ENCODE measurements around the gene LARP4B. TPM values are rescaled to one million over a fixed set of nuclear protein-coding genes. Genes with fewer than 3 reads are reported as not detected.

LARP4B gene
- total RNA-seq, 2 experiments from 2014 or later, result 101 to 104 TPM

GRCh38 chr10:836782-837181 lies 94.7 kb downstream of the LARP4B start:
- no peak for TF ChIP-seq CTCF (IDR thresholded peaks at IDR 0.05)
- no peak for ATAC-seq
- Mint-ChIP-seq H3K36me3 (ENCODE audit: low read depth) (peaks cover 44% of the 10 kb centered on the region), H3K27ac (no peak overlapping the region), H3K4me1 (ENCODE audit: low read depth) (peaks cover 6% of the 10 kb centered on the region), H3K4me3 (no peak overlapping the region), H3K27me3 (no peaks in the 10 kb centered on the region), H3K9me3 (no peaks in the 10 kb centered on the region)
- DNase-seq, result no peak
- CTCF ChIA-PET, result no interaction called here
- POLR2A ChIA-PET, result no interaction called here
- intact Hi-C loops (cut with micrococcal nuclease), result no loop called here

DNA sequence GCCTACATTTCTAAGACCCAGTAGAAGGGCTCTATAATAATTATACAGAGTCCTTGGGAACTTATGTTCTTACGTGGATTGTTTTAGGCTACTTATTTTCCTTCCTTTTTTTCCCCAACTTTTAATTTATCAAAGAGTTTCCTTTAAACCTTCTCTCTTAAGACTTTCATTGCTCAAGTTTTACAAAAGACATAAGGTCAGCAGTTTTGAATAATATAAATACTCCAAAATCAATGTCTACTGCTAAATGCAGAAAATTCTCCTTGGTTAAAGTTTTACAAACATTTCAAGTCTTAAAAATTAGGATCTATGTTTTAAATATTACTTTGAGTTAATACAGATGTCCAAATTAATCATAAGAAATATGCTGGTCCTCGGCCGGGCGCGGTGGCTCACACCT lies 97.0 kb downstream of the LARP4B start:
- Mint-ChIP-seq H3K4me3 (no peak overlapping the region), H3K27ac (no peak overlapping the region), H3K36me3 (ENCODE audit: low read depth) (peaks cover 43% of the 10 kb centered on the region), H3K9me3 (no peaks in the 10 kb centered on the region), H3K27me3 (no peaks in the 10 kb centered on the region), H3K4me1 (ENCODE audit: low read depth) (peaks cover 6% of the 10 kb centered on the region)
- no peak for ATAC-seq
- intact Hi-C loops (cut with micrococcal nuclease), result no loop called here
- no peak for TF ChIP-seq CTCF (IDR thresholded peaks at IDR 0.05)
- ChIA-PET POLR2A (no interaction called here), CTCF (no interaction called here)
- DNase-seq, result no peak

GRCh38 chr10:829241-829640 lies 102.3 kb downstream of the LARP4B start:
- no peaks in the 10 kb centered on the region for H3K9me3 Mint-ChIP-seq
- no peak overlapping the region for H3K4me3 Mint-ChIP-seq
- POLR2A ChIA-PET, result interaction anchor here (0.8 kb wide), 1 partner anchor 39 kb away, joined by 3 read pairs; no protein-coding TSS in a partner anchor
- CTCF ChIA-PET, result interaction anchor here (1.6 kb wide), 1 partner anchor 10 kb away, joined by 4 read pairs; no protein-coding TSS in a partner anchor
- no peak for TF ChIP-seq CTCF (IDR thresholded peaks at IDR 0.05)
- H3K4me1 Mint-ChIP-seq (ENCODE audit: low read depth), result peaks cover 4% of the 10 kb centered on the region
- H3K27me3 Mint-ChIP-seq, result no peaks in the 10 kb centered on the region
- intact Hi-C loops (cut with micrococcal nuclease), result no loop called here
- ATAC-seq (no peak), DNase-seq (no peak)
- peaks cover 45% of the 10 kb centered on the region for H3K36me3 Mint-ChIP-seq (ENCODE audit: low read depth)
- H3K27ac Mint-ChIP-seq, result no peak overlapping the region

- CTCF ChIA-PET, result interaction anchor here (1.6 kb wide), 1 partner anchor 11 kb away, joined by 4 read pairs; no protein-coding TSS in a partner anchor
- Mint-ChIP-seq H3K27me3 (no peaks in the 10 kb centered on the region), H3K27ac (no peak overlapping the region), H3K4me1 (ENCODE audit: low read depth) (peaks cover 8% of the 10 kb centered on the region), H3K9me3 (no peaks in the 10 kb centered on the region), H3K36me3 (ENCODE audit: low read depth) (peaks cover 46% of the 10 kb centered on the region), H3K4me3 (no peak overlapping the region)
- no peak for TF ChIP-seq CTCF (IDR thresholded peaks at IDR 0.05)
- ATAC-seq, result no peak
- intact Hi-C loops (cut with micrococcal nuclease), result no loop called here
- POLR2A ChIA-PET, result no interaction called here
- DNase-seq, result no peak
These were observed 103.3 kb downstream of the LARP4B start for GRCh38 chr10:828191-828590.

- CTCF ChIA-PET, result no interaction called here
- Mint-ChIP-seq H3K36me3 (ENCODE audit: low read depth) (peaks cover 42% of the 10 kb centered on the region), H3K4me1 (ENCODE audit: low read depth) (peaks cover 14% of the 10 kb centered on the region), H3K27ac (no peak overlapping the region), H3K27me3 (no peaks in the 10 kb centered on the region), H3K9me3 (no peaks in the 10 kb centered on the region), H3K4me3 (no peak overlapping the region)
- TF ChIP-seq CTCF (IDR thresholded peaks at IDR 0.05), result no peak
- intact Hi-C loops (cut with micrococcal nuclease), result no loop called here
- DNase-seq (no peak), ATAC-seq (no peak)
- POLR2A ChIA-PET, result no interaction called here
These were observed 106.6 kb downstream of the LARP4B start for GRCh38 chr10:824946-825345.

Measured in activated CD8-positive, alpha-beta T cell treated with anti-CD3 and anti-CD28 coated beads for 36 hours (primary cell).